Activated CD4-positive, alpha-beta T cell treated with anti-CD3 and anti-CD28 coated beads, Interleukin-2, amount 10 ng/mL, durations not matched to agents 7 days and 5 days (primary cell): Measurements from ENCODE around the gene ALKBH5. TPM values are rescaled to one million over a fixed set of nuclear protein-coding genes. Genes with fewer than 3 reads are reported as not detected.
A peak's percentile ranks its signal among the peaks of the same experiment; 100 is the strongest.

Experiments
- CTCF ChIA-PET: fragments of 350-600 bp; sonication (Branson Sonifier 250); formaldehyde crosslinking; loops from one replicate; lab custom pipeline; 2021; ENCODE audit warnings: antibody characterized with exemption; lab: Charles Lee
- POLR2A ChIA-PET: fragments of 350-600 bp; sonication (Branson Sonifier 250); formaldehyde crosslinking; loops from one replicate; lab custom pipeline; 2021; ENCODE audit warnings: antibody characterized with exemption; lab: Charles Lee
- DNase-seq: peaks from one replicate; pipeline ENCODE4 v3.0.0-alpha.2; 2020
- H3K27ac Mint-ChIP-seq: one replicate; pipeline ENCODE4 v1.8.0; 2021; ENCODE audit warnings: mild to moderate bottlenecking, moderate library complexity, mixed read lengths
- H3K27me3 Mint-ChIP-seq: one replicate; pipeline ENCODE4 v1.8.0; 2021; ENCODE audit warnings: mixed read lengths
- H3K36me3 Mint-ChIP-seq: one replicate; pipeline ENCODE4 v1.8.0; 2021; ENCODE audit warnings: low read depth, mixed read lengths
- H3K4me1 Mint-ChIP-seq: one replicate; pipeline ENCODE4 v1.8.0; 2021; ENCODE audit warnings: mixed read lengths
- H3K4me3 Mint-ChIP-seq: one replicate; pipeline ENCODE4 v1.8.0; 2021; ENCODE audit warnings: mild to moderate bottlenecking, moderate library complexity, mixed read lengths
- H3K9me3 Mint-ChIP-seq: one replicate; pipeline ENCODE4 v1.8.0; 2021; ENCODE audit warnings: mixed read lengths
- total RNA-seq, 2 experiments: library from RNA; stranded (reverse); gene quantifications; one replicate each; pipeline ENCODE4 v1.2.3, GENCODE V29; 2021

The ALKBH5 gene
- total RNA-seq, 2 experiments from 2014 or later, result 98.2 to 102 TPM

DNA sequence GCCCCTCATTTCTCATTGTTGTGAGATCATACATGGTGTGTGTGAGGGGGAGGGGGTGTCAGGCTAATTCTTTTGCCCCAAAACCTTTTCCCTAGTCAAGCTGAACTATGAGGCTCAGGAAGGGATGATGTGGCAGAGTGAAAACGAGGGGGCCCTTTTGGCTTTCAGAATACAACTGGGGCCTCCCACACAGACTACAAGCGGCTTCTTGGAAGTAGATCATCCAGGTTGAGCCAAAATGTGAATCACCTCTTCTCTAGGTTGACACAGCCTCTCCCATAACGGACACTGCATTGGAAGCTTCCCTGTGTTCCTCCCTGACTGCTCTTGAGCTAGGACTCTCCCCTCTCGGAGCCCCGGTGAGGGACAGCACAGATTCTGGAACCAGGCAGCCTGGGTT is 2.3 kb upstream of the ALKBH5 start:
- Mint-ChIP-seq H3K4me3 (peak overlapping the region; percentile 96), H3K27me3 (no peaks in the 10 kb centered on the region), H3K4me1 (peaks cover 32% of the 10 kb centered on the region), H3K9me3 (no peaks in the 10 kb centered on the region), H3K36me3 (peaks cover 15% of the 10 kb centered on the region), H3K27ac (peak overlapping the region; percentile 96)
- DNase-seq, result no peak
- ChIA-PET POLR2A (no interaction called here), CTCF (interaction anchor here (0.5 to 1.5 kb wide), 5 partner anchors 16 to 1674 kb away, joined by 3 to 4 read pairs (median 3); no protein-coding TSS in a partner anchor)

DNA sequence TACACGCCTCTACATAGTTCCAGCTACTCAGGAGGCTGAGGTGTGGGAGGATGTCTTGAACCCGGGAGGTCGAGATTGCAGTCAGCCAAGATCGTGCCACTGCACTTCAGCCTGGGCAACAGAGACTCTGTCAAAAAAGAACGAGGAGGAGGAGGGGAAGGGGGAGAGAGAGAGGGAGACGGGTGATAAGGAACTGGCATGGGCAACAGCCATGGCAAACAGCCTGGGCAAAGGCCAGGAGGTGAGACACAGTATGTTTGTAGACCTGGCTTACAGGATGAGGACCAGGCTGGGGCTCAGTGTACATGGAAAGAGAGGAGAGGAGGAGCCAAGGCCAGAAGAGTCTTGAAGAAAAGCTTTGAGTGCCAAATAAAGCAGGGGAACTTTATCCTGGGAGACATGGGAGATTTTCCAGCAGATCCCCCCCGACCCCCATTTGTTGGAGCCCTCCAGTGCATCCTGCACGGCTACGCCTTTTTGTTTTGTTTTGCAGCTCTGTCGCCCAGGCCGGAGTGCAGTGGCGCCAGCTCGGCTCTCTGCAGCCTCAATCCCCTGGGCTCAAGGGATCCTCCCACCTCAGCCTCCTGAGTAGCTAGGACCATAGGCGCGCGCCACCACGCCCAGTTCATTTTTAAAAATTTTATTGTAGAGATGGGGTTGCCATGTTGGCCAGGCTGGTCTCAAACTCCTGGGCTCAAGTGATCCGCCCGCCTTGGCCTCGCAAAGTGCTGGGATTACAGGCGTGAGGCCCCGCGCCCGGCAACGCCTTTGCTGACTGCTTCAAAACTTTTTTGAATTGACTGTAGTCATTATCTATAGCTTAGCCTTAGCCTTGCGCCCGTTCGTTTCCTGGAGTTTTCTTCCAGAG is 1.3 kb upstream of the ALKBH5 start:
- Mint-ChIP-seq H3K9me3 (no peaks in the 10 kb centered on the region), H3K4me3 (peak overlapping the region; percentile 96)

DNA sequence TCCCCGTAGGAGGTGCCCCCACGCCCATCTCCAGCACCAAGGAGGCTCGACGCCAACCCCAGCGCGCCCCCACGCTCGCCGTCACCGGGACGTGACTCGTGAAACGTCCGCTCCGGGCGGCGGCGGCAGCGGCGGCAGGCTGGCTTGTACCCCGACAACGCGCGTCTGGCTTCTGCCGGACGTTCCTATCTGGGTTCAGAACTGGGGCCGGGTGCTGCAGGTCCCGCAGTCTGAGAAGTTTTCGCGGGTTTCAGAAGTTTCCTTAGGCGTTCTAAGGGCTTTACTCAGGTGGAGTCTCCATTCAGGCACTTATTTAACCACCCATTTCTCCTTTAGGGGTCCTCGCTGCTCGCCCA is 672 bp upstream of the ALKBH5 start:
- H3K4me1 Mint-ChIP-seq, result peaks cover 48% of the 10 kb centered on the region
- H3K27me3 Mint-ChIP-seq, result no peaks in the 10 kb centered on the region
- peaks cover 28% of the 10 kb centered on the region for H3K36me3 Mint-ChIP-seq
- peak overlapping the region; percentile 96 for H3K27ac Mint-ChIP-seq
- POLR2A ChIA-PET, result no interaction called here
- peak; percentile 83 for DNase-seq
- H3K9me3 Mint-ChIP-seq, result no peaks in the 10 kb centered on the region
- peak overlapping the region; percentile 96 for H3K4me3 Mint-ChIP-seq
- CTCF ChIA-PET, result interaction anchor here (0.7 to 2.6 kb wide), 9 partner anchors 10 to 78 kb away, joined by 3 to 10 read pairs (median 4); no protein-coding TSS in a partner anchor

More for the DNA sequence above, 1.3 kb upstream of the ALKBH5 start:
- ChIA-PET POLR2A (no interaction called here), CTCF (interaction anchor here (0.7 to 2.6 kb wide), 12 partner anchors 10 to 79 kb away, joined by 3 to 10 read pairs (median 4); no protein-coding TSS in a partner anchor)
- H3K27ac Mint-ChIP-seq, result peak overlapping the region; percentile 96
- H3K27me3 Mint-ChIP-seq, result no peaks in the 10 kb centered on the region
- H3K36me3 Mint-ChIP-seq, result peaks cover 24% of the 10 kb centered on the region
- H3K4me1 Mint-ChIP-seq, result peaks cover 42% of the 10 kb centered on the region
- peak; percentile 15 for DNase-seq

DNA sequence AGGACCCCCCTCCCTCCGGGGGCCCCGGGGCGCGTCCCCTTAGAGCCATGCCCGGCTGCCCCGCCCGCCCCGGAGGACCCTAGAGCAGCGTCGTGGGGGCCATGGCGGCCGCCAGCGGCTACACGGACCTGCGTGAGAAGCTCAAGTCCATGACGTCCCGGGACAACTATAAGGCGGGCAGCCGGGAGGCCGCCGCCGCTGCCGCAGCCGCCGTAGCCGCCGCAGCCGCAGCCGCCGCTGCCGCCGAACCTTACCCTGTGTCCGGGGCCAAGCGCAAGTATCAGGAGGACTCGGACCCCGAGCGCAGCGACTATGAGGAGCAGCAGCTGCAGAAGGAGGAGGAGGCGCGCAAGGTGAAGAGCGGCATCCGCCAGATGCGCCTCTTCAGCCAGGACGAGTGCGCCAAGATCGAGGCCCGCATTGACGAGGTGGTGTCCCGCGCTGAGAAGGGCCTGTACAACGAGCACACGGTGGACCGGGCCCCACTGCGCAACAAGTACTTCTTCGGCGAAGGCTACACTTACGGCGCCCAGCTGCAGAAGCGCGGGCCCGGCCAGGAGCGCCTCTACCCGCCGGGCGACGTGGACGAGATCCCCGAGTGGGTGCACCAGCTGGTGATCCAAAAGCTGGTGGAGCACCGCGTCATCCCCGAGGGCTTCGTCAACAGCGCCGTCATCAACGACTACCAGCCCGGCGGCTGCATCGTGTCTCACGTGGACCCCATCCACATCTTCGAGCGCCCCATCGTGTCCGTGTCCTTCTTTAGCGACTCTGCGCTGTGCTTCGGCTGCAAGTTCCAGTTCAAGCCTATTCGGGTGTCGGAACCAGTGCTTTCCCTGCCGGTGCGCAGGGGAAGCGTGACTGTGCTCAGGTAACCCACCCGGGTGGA is 759 bp downstream of the ALKBH5 start:
- peaks cover 40% of the 10 kb centered on the region for H3K36me3 Mint-ChIP-seq
- H3K9me3 Mint-ChIP-seq, result no peaks in the 10 kb centered on the region
- H3K4me3 Mint-ChIP-seq, result peak overlapping the region; percentile 96
- CTCF ChIA-PET, result interaction anchor here (0.6 to 2.6 kb wide), 9 partner anchors 8 to 111 kb away, joined by 3 to 10 read pairs (median 5); no protein-coding TSS in a partner anchor
- H3K27me3 Mint-ChIP-seq, result no peaks in the 10 kb centered on the region
- H3K27ac Mint-ChIP-seq, result peak overlapping the region; percentile 96
- peaks cover 57% of the 10 kb centered on the region for H3K4me1 Mint-ChIP-seq
- peak; percentile 72 for DNase-seq
- POLR2A ChIA-PET, result no interaction called here

DNA sequence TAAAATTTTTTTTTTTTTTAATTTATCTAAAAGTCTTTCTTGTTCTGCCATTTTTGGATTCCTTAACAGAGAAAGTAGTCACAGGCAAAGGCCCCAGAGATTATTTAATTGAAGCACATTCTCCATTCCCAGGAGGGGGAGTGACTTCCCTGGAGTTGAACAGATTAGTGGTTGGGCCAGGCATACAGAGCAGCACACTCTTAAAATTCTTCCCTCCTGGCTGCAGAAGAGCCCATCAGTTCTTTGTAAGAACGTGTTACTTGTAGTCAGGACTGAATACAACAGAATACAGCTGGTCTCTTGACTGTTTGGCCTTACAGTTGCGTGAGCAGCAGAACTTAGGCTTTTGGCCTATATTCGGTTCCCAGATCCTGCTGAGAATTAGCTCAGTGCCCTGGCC is 1.8 kb downstream of the ALKBH5 start:
- Mint-ChIP-seq H3K4me3 (peak overlapping the region; percentile 96), H3K9me3 (no peaks in the 10 kb centered on the region), H3K27ac (peak overlapping the region; percentile 94), H3K4me1 (peaks cover 64% of the 10 kb centered on the region), H3K27me3 (no peaks in the 10 kb centered on the region), H3K36me3 (peaks cover 46% of the 10 kb centered on the region)
- DNase-seq, result no peak
- CTCF ChIA-PET, result interaction anchor here (1.5 to 2.3 kb wide), 2 partner anchors 11 to 32 kb away, joined by 3 to 5 read pairs; no protein-coding TSS in a partner anchor
- POLR2A ChIA-PET, result no interaction called here

DNA sequence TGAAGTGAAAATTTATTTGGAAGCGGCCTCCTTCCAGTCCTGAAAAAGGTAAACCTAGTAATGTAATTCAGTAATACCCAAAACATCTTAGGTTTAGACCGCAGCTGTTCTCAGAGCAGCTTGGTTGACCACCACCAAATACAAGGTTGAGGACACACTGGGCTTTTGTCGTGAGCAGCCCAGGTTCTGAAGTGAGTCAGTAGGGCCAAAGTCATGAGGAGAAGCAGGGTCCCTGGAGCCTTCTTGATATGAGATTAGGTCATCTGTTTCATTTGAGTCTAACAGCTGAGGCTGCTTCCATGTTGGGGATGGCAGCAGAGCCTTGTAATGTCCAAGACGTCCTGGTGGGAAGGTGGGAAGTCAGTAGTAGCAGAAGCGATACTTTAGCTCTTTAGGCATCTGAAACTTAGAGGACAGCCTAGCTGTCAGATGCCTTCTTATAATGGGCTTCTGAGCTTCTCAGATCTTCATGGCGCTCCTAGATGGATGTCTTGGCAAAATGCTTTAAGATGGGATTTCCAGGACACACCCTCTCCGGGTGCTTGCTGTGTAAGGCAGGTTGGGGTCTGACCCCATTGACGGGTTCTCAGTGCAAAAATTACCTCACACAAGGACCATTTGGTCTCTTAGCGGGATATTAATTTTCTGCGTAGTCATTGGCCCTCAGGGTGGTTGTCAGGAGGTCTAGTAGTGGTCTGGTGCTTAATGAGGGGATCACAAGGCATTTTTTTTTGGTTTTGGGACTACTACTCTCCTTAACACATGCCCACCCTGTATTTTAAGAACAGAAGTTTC is 2.4 kb downstream of the ALKBH5 start:
- Mint-ChIP-seq H3K4me1 (peaks cover 67% of the 10 kb centered on the region), H3K9me3 (no peaks in the 10 kb centered on the region), H3K4me3 (peak overlapping the region; percentile 96), H3K36me3 (peaks cover 49% of the 10 kb centered on the region), H3K27me3 (no peaks in the 10 kb centered on the region), H3K27ac (peak overlapping the region; percentile 94)
- POLR2A ChIA-PET, result no interaction called here
- DNase-seq, result no peak
- CTCF ChIA-PET, result interaction anchor here (0.7 to 1.5 kb wide), 2 partner anchors 11 to 16 kb away, joined by 3 read pairs; no protein-coding TSS in a partner anchor

DNA sequence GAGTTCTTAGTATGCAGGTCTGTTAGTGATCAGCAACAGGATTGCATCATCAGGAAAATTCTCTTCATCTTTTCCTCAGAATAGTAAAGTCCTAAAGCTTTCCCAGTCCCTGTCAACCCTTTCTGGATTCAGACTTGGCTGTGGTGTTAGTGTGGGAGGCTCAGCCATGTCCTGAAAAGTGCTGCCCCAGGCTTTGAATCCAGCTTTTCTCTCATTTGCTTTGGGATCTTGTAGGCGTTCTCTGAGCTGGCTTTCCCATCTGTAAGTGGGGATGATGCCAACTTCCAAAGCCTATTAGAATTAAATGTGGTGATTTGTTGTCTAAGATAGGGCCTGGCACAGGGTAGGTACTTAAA is 3.0 kb downstream of the ALKBH5 start:
- H3K27ac Mint-ChIP-seq, result no peak overlapping the region
- ChIA-PET POLR2A (no interaction called here), CTCF (interaction anchor here (0.7 to 1.5 kb wide), 2 partner anchors 12 to 16 kb away, joined by 3 read pairs; no protein-coding TSS in a partner anchor)
- H3K9me3 Mint-ChIP-seq, result no peaks in the 10 kb centered on the region
- no peaks in the 10 kb centered on the region for H3K27me3 Mint-ChIP-seq
- no peak for DNase-seq
- H3K4me3 Mint-ChIP-seq, result peak overlapping the region; percentile 96
- peaks cover 55% of the 10 kb centered on the region for H3K36me3 Mint-ChIP-seq
- H3K4me1 Mint-ChIP-seq, result peaks cover 67% of the 10 kb centered on the region

DNA sequence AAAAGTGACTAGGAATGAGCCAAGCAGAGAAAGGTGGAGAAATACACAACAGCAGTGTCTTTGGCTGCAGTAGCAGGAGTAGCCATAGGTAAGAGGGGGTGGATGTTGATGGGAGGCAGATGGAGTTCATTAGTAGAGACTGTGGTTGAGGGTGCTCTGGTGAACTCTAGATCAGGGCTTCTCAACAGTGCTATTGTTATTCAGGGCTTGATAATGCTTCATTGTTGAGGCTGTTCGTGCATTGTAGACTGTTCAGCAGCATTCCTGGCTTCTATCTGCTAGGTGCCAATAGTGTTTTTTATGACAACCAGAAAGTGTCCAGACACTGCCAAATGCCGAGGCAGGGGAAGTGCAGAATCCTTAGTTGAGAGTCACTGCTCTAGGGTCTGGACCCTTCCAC is 3.6 kb downstream of the ALKBH5 start:
- DNase-seq, result no peak
- Mint-ChIP-seq H3K9me3 (no peaks in the 10 kb centered on the region), H3K27me3 (no peaks in the 10 kb centered on the region), H3K4me3 (peak overlapping the region; percentile 96), H3K27ac (peak overlapping the region; percentile 31), H3K36me3 (peaks cover 57% of the 10 kb centered on the region), H3K4me1 (peaks cover 63% of the 10 kb centered on the region)
- ChIA-PET POLR2A (no interaction called here), CTCF (interaction anchor here (2.6 kb wide), 1 partner anchor 11 kb away, joined by 10 read pairs; no protein-coding TSS in a partner anchor)

DNA sequence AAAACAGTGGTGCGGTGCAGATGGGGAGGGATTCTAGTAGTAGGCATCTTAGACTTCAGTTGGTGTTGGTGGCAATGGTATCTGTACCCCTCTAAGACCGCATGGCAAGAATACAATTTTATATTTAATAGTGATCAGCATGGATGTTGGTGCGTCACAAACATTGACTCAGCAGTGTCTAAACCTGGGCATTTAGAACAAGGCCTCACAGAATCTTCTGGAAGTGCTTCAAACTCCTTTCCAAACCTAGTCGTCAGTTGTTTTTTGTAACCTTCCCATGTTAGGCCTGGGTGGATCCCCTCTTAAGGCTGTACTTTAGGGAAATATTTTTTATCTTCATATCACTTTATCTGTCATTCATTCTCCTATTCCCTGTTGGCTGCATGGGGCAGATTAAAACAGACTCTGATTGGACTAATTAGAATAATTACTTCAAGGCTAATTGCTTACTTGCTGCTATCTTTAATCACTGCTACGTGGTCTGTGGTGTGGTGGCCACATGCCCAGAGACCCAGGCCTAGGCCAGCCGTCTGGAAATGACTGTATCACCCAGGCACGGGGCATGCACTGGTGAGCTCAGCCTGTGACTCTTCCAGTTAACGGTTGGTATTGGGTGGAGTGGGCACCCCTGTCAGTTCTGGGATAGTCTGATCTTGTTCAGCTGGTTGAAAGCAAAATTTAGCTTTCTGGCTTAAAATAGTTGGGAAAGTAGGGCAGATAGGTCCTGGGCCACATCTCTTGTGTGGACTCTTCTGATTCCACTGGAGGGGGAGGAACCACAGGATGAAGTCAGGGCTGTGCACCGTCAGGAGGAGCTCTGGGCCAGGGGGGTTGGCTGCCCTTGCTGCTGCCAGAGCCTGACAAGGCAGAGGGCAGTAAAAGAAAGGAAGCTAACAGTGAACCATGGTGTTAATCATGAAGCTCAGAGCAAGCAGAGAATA is 4.5 kb downstream of the ALKBH5 start:
- Mint-ChIP-seq H3K9me3 (no peaks in the 10 kb centered on the region), H3K27ac (peak overlapping the region; percentile 37), H3K4me3 (peak overlapping the region; percentile 96), H3K4me1 (peaks cover 62% of the 10 kb centered on the region), H3K36me3 (peaks cover 57% of the 10 kb centered on the region), H3K27me3 (no peaks in the 10 kb centered on the region)
- ChIA-PET CTCF (interaction anchor here (0.9 to 2.6 kb wide), 5 partner anchors 11 to 35 kb away, joined by 3 to 13 read pairs (median 3); no protein-coding TSS in a partner anchor), POLR2A (no interaction called here)
- no peak for DNase-seq

DNA sequence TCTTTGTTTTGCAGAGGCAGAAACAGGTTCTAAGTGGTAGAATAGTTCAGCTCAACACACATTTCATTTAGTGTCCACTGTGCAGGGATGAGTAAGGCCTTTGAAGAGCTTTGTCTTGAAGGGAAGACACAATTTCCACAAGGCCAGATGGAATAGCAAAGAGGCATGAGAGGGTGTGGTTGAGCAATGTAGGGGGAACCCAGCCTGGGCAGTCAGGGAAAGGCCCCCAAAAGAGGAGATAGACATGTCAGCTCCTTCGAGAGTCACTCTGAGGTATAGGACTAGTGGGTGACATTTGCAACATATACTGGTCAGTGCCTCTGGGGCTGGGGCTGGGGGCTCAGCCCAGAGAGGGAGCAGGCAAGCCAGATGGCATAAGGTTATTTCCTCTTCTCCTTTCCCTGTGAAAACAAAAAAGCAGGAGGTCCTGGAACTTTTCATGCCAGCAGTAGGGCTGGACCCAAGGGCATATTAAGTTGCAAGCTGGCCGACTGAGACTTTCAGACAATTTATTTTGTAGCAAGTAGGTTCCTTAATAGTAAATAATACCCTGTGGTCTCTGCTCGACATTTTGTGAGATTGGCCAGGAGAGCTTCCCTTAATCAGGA is 7.1 kb downstream of the ALKBH5 start:
- Mint-ChIP-seq H3K9me3 (no peaks in the 10 kb centered on the region), H3K36me3 (peaks cover 63% of the 10 kb centered on the region), H3K27ac (no peak overlapping the region), H3K4me3 (no peak overlapping the region), H3K27me3 (no peaks in the 10 kb centered on the region), H3K4me1 (peaks cover 61% of the 10 kb centered on the region)
- no peak for DNase-seq
- ChIA-PET POLR2A (interaction anchor here (0.6 kb wide), 2 partner anchors 12 to 586 kb away, joined by 4 to 6 read pairs; no protein-coding TSS in a partner anchor), CTCF (interaction anchor here (0.6 to 1.4 kb wide), 3 partner anchors 8 to 21 kb away, joined by 3 to 4 read pairs (median 3); no protein-coding TSS in a partner anchor)
